Stimulated activated naive CD8-positive, alpha-beta T cell treated with anti-CD3 and anti-CD28 coated beads, Interleukin-15, amount 100 ng/mL, for 72 hours (primary cell): Measurements from ENCODE around the gene THOC1.
"Not testable (repeated sequence)": the region's sequence is repeated elsewhere in the genome, so short reads cannot be mapped to it uniquely, and the experiment has no call there.

Experiments used
- ATAC-seq: fragments of 150-1000 bp; cut with Tn5 transposase; 2 replicates; pipeline ENCODE4 v1.10.0; 2021; ENCODE audit warnings: mild to moderate bottlenecking, moderate library complexity
- DNase-seq, 2 donors: peaks; one replicate each; pipeline ENCODE4 v3.0.0; 2021 to 2022
- H3K27ac Mint-ChIP-seq, 2 donors: one replicate each; pipeline ENCODE4 v1.8.0; 2022; ENCODE audit warnings: mild to moderate bottlenecking in 2 of 2, mixed read lengths in 2 of 2, moderate library complexity in 2 of 2
- H3K27me3 Mint-ChIP-seq: one replicate; pipeline ENCODE4 v1.8.0; 2022; ENCODE audit warnings: mixed read lengths
- H3K4me1 Mint-ChIP-seq: one replicate; pipeline ENCODE4 v1.8.0; 2022; ENCODE audit warnings: mild to moderate bottlenecking, mixed read lengths
- H3K4me3 Mint-ChIP-seq, 2 donors: one replicate each; pipeline ENCODE4 v1.8.0; 2022; ENCODE audit warnings: mild to moderate bottlenecking in 2 of 2, mixed read lengths in 2 of 2, moderate library complexity in 1 of 2
- H3K9me3 Mint-ChIP-seq, 2 donors: one replicate each; pipeline ENCODE4 v1.8.0; 2022; ENCODE audit warnings: mixed read lengths in 2 of 2

The THOC1 gene

GRCh38 chr18:294566-294965, 26.7 kb upstream of the THOC1 start:
- DNase-seq, result no peak
- Mint-ChIP-seq H3K4me1 (no peaks in the 10 kb centered on the region), H3K27ac (no peak overlapping the region), H3K4me3 (no peak overlapping the region), H3K27me3 (peaks cover 15% of the 10 kb centered on the region), H3K9me3 (no peaks in the 10 kb centered on the region)
- no peak for ATAC-seq

DNA sequence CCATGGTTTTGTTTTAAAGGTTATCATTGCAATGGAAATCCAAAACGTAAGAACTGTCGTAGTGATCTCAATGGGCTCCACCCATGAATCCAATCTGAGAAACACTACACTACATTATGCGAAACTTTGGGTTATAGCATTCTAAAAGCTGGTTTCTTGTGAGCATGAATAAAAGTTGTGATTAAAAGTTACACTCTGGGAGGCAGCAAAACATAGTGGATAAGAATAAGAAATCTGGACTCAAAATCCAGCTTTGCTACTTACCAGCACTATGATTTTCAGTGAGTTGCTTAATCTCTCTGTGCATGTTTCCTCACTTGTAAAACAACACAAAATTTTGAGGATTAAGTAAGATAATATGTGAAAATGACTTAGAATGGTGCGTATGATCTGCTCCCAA, 25.7 kb upstream of the THOC1 start:
- H3K27ac Mint-ChIP-seq, result no peak overlapping the region
- H3K4me3 Mint-ChIP-seq, result no peak overlapping the region
- DNase-seq (no peak), ATAC-seq (no peak)
- H3K27me3 Mint-ChIP-seq, result peaks cover 15% of the 10 kb centered on the region
- H3K9me3 Mint-ChIP-seq, result no peaks in the 10 kb centered on the region
- H3K4me1 Mint-ChIP-seq, result no peaks in the 10 kb centered on the region

DNA sequence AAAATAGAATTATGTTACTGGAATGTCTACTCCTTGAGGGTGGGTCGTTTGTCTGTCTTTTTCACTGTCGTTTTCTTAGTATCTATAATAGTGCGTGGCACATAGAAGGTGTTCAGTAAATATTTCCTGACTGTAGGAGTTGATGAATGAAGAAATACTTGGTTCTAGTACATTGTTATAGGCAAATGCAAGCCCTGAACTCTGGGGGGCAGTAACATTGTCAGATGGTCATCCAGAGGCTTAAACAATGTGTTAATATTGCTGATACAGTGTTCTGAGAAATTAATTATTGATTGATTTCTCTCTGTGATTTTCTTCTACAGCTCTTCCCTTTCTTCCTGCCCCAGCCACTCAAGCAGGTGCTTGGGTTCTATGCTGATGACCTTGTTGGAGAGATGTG, 24.4 kb upstream of the THOC1 start:
- no peak overlapping the region for H3K27ac Mint-ChIP-seq
- H3K27me3 Mint-ChIP-seq, result peaks cover 20% of the 10 kb centered on the region
- DNase-seq (no peak), ATAC-seq (no peak)
- no peak overlapping the region for H3K4me3 Mint-ChIP-seq
- no peaks in the 10 kb centered on the region for H3K9me3 Mint-ChIP-seq
- no peaks in the 10 kb centered on the region for H3K4me1 Mint-ChIP-seq

- H3K4me3 Mint-ChIP-seq, result not testable (repeated sequence)
Observed at GRCh38 chr18:289970-290369, 22.1 kb upstream of the THOC1 start.

DNA sequence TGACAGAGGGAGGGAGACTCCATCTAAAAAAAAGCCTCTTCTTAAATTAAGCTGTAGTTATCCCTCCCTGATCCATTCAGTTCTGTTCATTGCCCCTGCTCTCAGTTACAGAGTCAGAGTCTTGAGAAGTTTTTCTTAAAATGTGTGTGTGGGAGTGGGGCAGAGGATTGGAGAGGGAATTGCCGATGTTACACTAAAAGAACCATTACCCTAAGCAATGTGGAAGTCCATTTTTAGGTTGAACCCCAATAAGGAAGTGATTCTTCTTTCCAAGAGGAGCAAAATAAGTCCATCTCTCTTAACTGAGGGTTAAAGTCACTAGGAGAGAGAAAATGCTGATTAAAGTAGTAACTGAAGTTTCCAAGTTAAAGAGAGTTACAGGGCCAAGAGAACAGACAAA, 21.2 kb upstream of the THOC1 start:
- H3K9me3 Mint-ChIP-seq, result no peaks in the 10 kb centered on the region
- peaks cover 27% of the 10 kb centered on the region for H3K27me3 Mint-ChIP-seq
- H3K27ac Mint-ChIP-seq, result no peak overlapping the region
- no peak for ATAC-seq
- DNase-seq, result no peak
- H3K4me1 Mint-ChIP-seq, result peaks cover 6% of the 10 kb centered on the region
- H3K4me3 Mint-ChIP-seq, result no peak overlapping the region

More at GRCh38 chr18:289970-290369, 22.1 kb upstream of the THOC1 start:
- H3K4me1 Mint-ChIP-seq, ATAC-seq, H3K27ac Mint-ChIP-seq, DNase-seq, H3K9me3 Mint-ChIP-seq: not testable (repeated sequence)
- H3K27me3 Mint-ChIP-seq, result peaks cover 27% of the 10 kb centered on the region

- DNase-seq (no peak), ATAC-seq (no peak)
- Mint-ChIP-seq H3K4me1 (peaks cover 6% of the 10 kb centered on the region), H3K4me3 (no peak overlapping the region), H3K27ac (no peak overlapping the region), H3K27me3 (peaks cover 32% of the 10 kb centered on the region), H3K9me3 (no peaks in the 10 kb centered on the region)
Observed at GRCh38 chr18:286515-287310, 18.9 kb upstream of the THOC1 start.

DNA sequence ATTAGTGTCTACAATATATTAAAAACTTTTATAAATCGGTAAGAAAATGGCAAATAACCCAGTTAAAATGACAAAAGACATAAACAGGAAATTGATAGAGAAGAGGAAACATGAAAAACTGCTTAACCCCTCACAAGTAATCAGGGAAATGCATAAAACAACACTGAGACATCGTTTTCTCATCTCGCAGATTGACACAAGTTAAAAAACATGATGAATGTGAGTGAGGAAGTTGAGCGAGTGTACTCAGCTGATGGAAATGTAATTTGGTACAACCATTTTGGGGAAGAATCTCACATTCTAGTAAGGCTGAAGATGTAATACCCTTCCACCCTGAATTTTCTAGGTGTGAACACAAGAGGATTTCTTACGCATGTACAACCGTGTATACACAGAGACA, 18.0 kb upstream of the THOC1 start:
- ATAC-seq, result no peak
- no peaks in the 10 kb centered on the region for H3K9me3 Mint-ChIP-seq
- no peak overlapping the region for H3K4me3 Mint-ChIP-seq
- DNase-seq, result no peak
- no peak overlapping the region for H3K27ac Mint-ChIP-seq
- peaks cover 6% of the 10 kb centered on the region for H3K4me1 Mint-ChIP-seq
- H3K27me3 Mint-ChIP-seq, result peaks cover 41% of the 10 kb centered on the region

GRCh38 chr18:275486-275885, 7.6 kb upstream of the THOC1 start:
- ATAC-seq, result no peak
- Mint-ChIP-seq H3K27ac (no peak overlapping the region), H3K27me3 (peaks cover 12% of the 10 kb centered on the region), H3K9me3 (no peaks in the 10 kb centered on the region), H3K4me1 (no peaks in the 10 kb centered on the region), H3K4me3 (no peak overlapping the region)
- no peak for DNase-seq

DNA sequence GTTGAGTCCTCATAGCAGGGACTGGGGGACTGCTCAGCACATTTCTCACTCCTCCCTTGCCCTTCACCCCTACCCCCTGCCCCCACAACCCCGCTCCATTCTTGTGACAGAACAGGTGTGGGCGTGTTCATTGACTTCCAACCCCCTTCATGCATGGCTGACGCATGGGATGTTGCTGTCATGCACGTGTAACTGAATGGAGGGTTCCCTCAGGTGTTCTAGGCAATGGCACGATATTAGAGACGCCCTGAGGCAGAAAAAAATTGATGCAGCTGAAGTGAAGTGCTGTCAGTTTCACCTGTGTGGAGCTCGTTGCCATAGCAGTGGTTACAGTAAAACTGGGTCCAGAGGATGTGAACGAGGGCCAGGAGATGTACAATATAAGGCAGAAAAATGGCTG, 6.5 kb upstream of the THOC1 start:
- ATAC-seq (no peak), DNase-seq (no peak)
- H3K27me3 Mint-ChIP-seq, result peaks cover 7% of the 10 kb centered on the region
- H3K4me1 Mint-ChIP-seq, result peaks cover 6% of the 10 kb centered on the region
- no peak overlapping the region for H3K4me3 Mint-ChIP-seq
- H3K9me3 Mint-ChIP-seq, result no peaks in the 10 kb centered on the region
- H3K27ac Mint-ChIP-seq, result no peak overlapping the region

DNA sequence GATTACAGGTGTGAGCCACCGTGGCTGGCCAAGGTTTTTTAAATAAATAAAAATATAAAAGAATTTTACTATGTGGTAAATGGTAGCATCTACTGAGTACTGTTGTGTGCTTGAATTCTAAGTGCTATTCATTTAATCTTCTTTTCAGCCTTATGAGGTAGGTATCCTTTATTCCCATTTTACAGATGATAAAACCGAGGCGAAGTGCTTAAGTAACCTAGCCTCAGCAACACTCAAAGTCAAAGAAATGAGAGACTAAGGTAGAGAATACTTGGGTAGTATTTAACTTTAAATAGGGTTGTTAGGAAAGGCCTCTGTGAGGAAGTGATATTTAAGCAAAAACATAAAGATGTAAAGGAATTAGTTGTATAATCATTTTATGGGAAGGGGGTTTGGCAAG, 5.7 kb upstream of the THOC1 start:
- peak overlapping the region in 1 of 2 donors; percentile 81 for H3K27ac Mint-ChIP-seq
- H3K4me3 Mint-ChIP-seq, result no peak overlapping the region
- H3K4me1 Mint-ChIP-seq, result peaks cover 13% of the 10 kb centered on the region
- H3K27me3 Mint-ChIP-seq, result peaks cover 7% of the 10 kb centered on the region
- H3K9me3 Mint-ChIP-seq, result no peaks in the 10 kb centered on the region
- no peak for DNase-seq
- ATAC-seq, result no peak

- Mint-ChIP-seq H3K4me3 (no peak overlapping the region), H3K27me3 (peaks cover 7% of the 10 kb centered on the region), H3K27ac (peak overlapping the region in 1 of 2 donors; percentile 16), H3K4me1 (peaks cover 13% of the 10 kb centered on the region), H3K9me3 (no peaks in the 10 kb centered on the region)
- DNase-seq, result no peak
- ATAC-seq, result no peak
Observed at GRCh38 chr18:272650-273049, 4.8 kb upstream of the THOC1 start.

DNA sequence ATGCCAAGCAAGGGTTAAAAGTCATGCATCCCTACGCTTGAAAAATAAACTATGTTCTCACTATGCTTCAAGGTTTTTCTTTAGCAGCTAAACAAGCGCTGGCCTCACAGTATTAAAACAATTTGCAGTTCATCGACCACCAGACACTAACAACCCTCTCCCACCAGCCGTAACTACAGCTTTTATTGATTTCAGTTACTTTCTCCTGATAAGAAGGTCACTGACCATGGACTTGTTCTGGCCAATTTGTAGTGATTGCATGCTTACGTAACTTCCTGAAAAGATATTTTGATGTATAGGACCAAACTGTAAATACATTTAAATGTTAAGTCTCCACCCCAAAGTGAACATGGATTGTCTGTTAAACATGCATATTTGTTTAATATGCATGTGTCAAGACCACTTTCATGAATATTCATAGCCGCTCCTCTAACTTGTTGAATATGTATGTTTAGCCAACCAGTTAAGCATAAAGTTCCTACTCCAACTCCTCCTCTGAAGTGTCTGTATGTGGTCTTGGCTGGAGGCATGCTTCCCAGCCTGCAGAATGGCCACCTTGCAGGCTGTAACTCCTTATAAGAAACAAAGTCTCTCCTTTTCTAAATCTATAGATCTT, 1.7 kb upstream of the THOC1 start:
- no peak for DNase-seq
- Mint-ChIP-seq H3K4me1 (peaks cover 33% of the 10 kb centered on the region), H3K27ac (peak overlapping the region in 1 of 2 donors; percentile 66), H3K27me3 (no peaks in the 10 kb centered on the region), H3K9me3 (no peaks in the 10 kb centered on the region), H3K4me3 (peak overlapping the region; percentile 6 to 98)
- ATAC-seq, result no peak

GRCh38 chr18:267380-267687, 513 bp downstream of the THOC1 start:
- no peak for ATAC-seq
- Mint-ChIP-seq H3K27ac (peak overlapping the region; percentile 100), H3K4me1 (peaks cover 33% of the 10 kb centered on the region)

GRCh38 chr18:261398-262073, 6.3 kb downstream of the THOC1 start:
- ATAC-seq (no peak), DNase-seq (no peak)
- H3K4me3 Mint-ChIP-seq, result no peak overlapping the region
- no peaks in the 10 kb centered on the region for H3K9me3 Mint-ChIP-seq
- peak overlapping the region in 1 of 2 donors; percentile 0 for H3K27ac Mint-ChIP-seq
- H3K27me3 Mint-ChIP-seq, result no peaks in the 10 kb centered on the region
- H3K4me1 Mint-ChIP-seq, result peaks cover 17% of the 10 kb centered on the region

More at GRCh38 chr18:267380-267687, 513 bp downstream of the THOC1 start:
- DNase-seq, result no peak
- H3K4me3 Mint-ChIP-seq, result peak overlapping the region; percentile 98 to 100
- no peaks in the 10 kb centered on the region for H3K9me3 Mint-ChIP-seq
- no peaks in the 10 kb centered on the region for H3K27me3 Mint-ChIP-seq

GRCh38 chr18:260547-260946, 7.3 kb downstream of the THOC1 start:
- no peaks in the 10 kb centered on the region for H3K27me3 Mint-ChIP-seq
- no peak overlapping the region for H3K27ac Mint-ChIP-seq
- ATAC-seq, result no peak
- H3K4me1 Mint-ChIP-seq, result peaks cover 7% of the 10 kb centered on the region
- H3K9me3 Mint-ChIP-seq, result no peaks in the 10 kb centered on the region
- H3K4me3 Mint-ChIP-seq, result no peak overlapping the region
- no peak for DNase-seq

DNA sequence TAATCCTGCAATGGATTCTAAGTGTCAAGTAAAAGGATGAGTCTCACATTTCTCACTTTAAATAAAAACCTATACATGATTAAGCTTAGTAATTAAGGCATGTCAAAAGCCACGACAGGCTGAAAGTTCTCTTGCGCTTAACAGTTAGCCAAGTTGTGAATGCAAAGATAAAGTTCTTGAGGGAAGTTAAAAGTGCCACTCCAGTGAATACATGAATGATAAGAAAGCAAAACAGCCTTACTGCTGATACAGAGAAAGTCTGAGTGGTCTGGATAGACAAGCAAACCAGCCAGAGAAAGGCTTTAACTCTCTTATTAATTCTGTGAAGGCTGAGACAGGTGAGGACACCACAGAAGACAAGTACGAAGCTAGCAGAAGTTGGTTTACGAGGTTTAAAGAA, 12.7 kb downstream of the THOC1 start:
- Mint-ChIP-seq H3K4me3 (no peak overlapping the region), H3K4me1 (peaks cover 7% of the 10 kb centered on the region), H3K27me3 (no peaks in the 10 kb centered on the region), H3K9me3 (no peaks in the 10 kb centered on the region), H3K27ac (no peak overlapping the region)
- DNase-seq (no peak), ATAC-seq (no peak)
